ENCODE results near the gene CD55. TPM values are rescaled to one million over a fixed set of nuclear protein-coding genes. Genes with fewer than 3 reads are reported as not detected.

The CD55 gene
- polyA plus RNA-seq, 1 experiment: 31.0 TPM

GRCh38 chr1:207298636-207299398 is 22.7 kb upstream of the CD55 start:
- POLR2A ChIA-PET: no interaction called here
- H3K27me3 ChIP-seq (ENCODE audit: control insufficient read depth, insufficient read depth, low read length): no peaks in the 10 kb centered on the region
- CTCF ChIA-PET: interaction anchor here (0.8 to 1.0 kb wide), 2 partner anchors 10 to 23 kb away, joined by 3 read pairs; partner anchors contain the start of gene CD55
- H3K4me3 ChIP-seq (ENCODE audit: low read depth, low read length): no peak overlapping the region
- no peak for DNase-seq (ENCODE audit: low read depth)
- H3K36me3 ChIP-seq (ENCODE audit: control insufficient read depth, insufficient read depth, low read length): no peaks in the 10 kb centered on the region
- TF ChIP-seq CTCF (IDR thresholded peaks at IDR 0.05; ENCODE audit: insufficient read depth, low read depth, low read length): no peak

- Histone ChIP-seq H3K4me3 (ENCODE audit: low read depth, low read length) (no peak overlapping the region), H3K27me3 (ENCODE audit: control insufficient read depth, insufficient read depth, low read length) (no peaks in the 10 kb centered on the region), H3K36me3 (ENCODE audit: control insufficient read depth, insufficient read depth, low read length) (no peaks in the 10 kb centered on the region)
- ChIA-PET CTCF (no interaction called here), POLR2A (no interaction called here)
- TF ChIP-seq CTCF (IDR thresholded peaks at IDR 0.05; ENCODE audit: insufficient read depth, low read depth, low read length): no peak
- no peak for DNase-seq (ENCODE audit: low read depth)
Measured at GRCh38 chr1:207300970-207301369, 20.5 kb upstream of the CD55 start.

- Histone ChIP-seq H3K36me3 (ENCODE audit: control insufficient read depth, insufficient read depth, low read length) (no peaks in the 10 kb centered on the region), H3K4me3 (ENCODE audit: low read depth, low read length) (no peak overlapping the region), H3K27me3 (ENCODE audit: control insufficient read depth, insufficient read depth, low read length) (no peaks in the 10 kb centered on the region)
- CTCF ChIA-PET: no interaction called here
- POLR2A ChIA-PET: no interaction called here
- TF ChIP-seq CTCF (IDR thresholded peaks at IDR 0.05; ENCODE audit: insufficient read depth, low read depth, low read length): no peak
- DNase-seq (ENCODE audit: low read depth): no peak
Measured at GRCh38 chr1:207302618-207303393, 18.7 kb upstream of the CD55 start.

GRCh38 chr1:207304710-207305488 is 16.6 kb upstream of the CD55 start:
- Histone ChIP-seq H3K4me3 (ENCODE audit: low read depth, low read length) (no peak overlapping the region), H3K27me3 (ENCODE audit: control insufficient read depth, insufficient read depth, low read length) (no peaks in the 10 kb centered on the region), H3K36me3 (ENCODE audit: control insufficient read depth, insufficient read depth, low read length) (no peaks in the 10 kb centered on the region)
- no peak for DNase-seq (ENCODE audit: low read depth)
- POLR2A ChIA-PET: no interaction called here
- CTCF ChIA-PET: interaction anchor here (1.2 kb wide), 1 partner anchor 13 kb away, joined by 3 read pairs; no protein-coding TSS in a partner anchor
- TF ChIP-seq CTCF (IDR thresholded peaks at IDR 0.05; ENCODE audit: insufficient read depth, low read depth, low read length): no peak

GRCh38 chr1:207305489-207305873 is 16.0 kb upstream of the CD55 start:
- DNase-seq (ENCODE audit: low read depth): no peak
- CTCF ChIA-PET: interaction anchor here (1.2 kb wide), 1 partner anchor 13 kb away, joined by 3 read pairs; no protein-coding TSS in a partner anchor

More at GRCh38 chr1:207305489-207305873, 16.0 kb upstream of the CD55 start:
- Histone ChIP-seq H3K27me3 (ENCODE audit: control insufficient read depth, insufficient read depth, low read length) (no peaks in the 10 kb centered on the region), H3K36me3 (ENCODE audit: control insufficient read depth, insufficient read depth, low read length) (no peaks in the 10 kb centered on the region), H3K4me3 (ENCODE audit: low read depth, low read length) (no peak overlapping the region)
- POLR2A ChIA-PET: no interaction called here
- TF ChIP-seq CTCF (IDR thresholded peaks at IDR 0.05; ENCODE audit: insufficient read depth, low read depth, low read length): no peak
